Choroid plexus epithelial cell (primary cell): ENCODE measurements around the gene GTPBP8.
A peak's percentile ranks its signal among the peaks of the same experiment; 100 is the strongest.

Experiments
- DNase-seq: peaks from one replicate; pipeline ENCODE4 v3.0.0-alpha.2; 2010; ENCODE audit warnings: low read depth
- H3K4me3 ChIP-seq: 2 replicates; pipeline ENCODE4 v1.5.1; 2011; ENCODE audit warnings: low read depth, mild to moderate bottlenecking, control low read depth, low read length, moderate library complexity
- CTCF ChIP-seq: conservative IDR thresholded peaks from 2 replicates; pipeline ENCODE4 v1.5.1; 2011; ENCODE audit warnings: low read depth, mild to moderate bottlenecking, control low read depth, inconsistent platforms, low read length, moderate library complexity

Gene GTPBP8

GRCh38 chr3:113013593-113013992, 22.8 kb downstream of the GTPBP8 start:
- H3K4me3 ChIP-seq = no peak overlapping the region
- no peak for TF ChIP-seq CTCF
- no peak for DNase-seq

- H3K4me3 ChIP-seq = peak overlapping the region; percentile 84
- peak; percentile 58 for DNase-seq
- TF ChIP-seq CTCF = no peak
Observed at GRCh38 chr3:113018536-113019181, 27.9 kb downstream of the GTPBP8 start.

GRCh38 chr3:113019182-113020137, 28.7 kb downstream of the GTPBP8 start:
- peak; percentile 95 for DNase-seq
- no peak for TF ChIP-seq CTCF
- H3K4me3 ChIP-seq = peak overlapping the region; percentile 84

GRCh38 chr3:113021471-113021870, 30.7 kb downstream of the GTPBP8 start:
- TF ChIP-seq CTCF = no peak
- no peak for DNase-seq
- no peak overlapping the region for H3K4me3 ChIP-seq

- TF ChIP-seq CTCF = no peak
- peak; percentile 9 for DNase-seq
- no peak overlapping the region for H3K4me3 ChIP-seq
Observed at GRCh38 chr3:113034011-113034410, 43.2 kb downstream of the GTPBP8 start.

- peak; percentile 91 for TF ChIP-seq CTCF
- no peak overlapping the region for H3K4me3 ChIP-seq
- DNase-seq = peak; percentile 75
Observed at GRCh38 chr3:113035387-113035982, 44.7 kb downstream of the GTPBP8 start.
